ENCODE results near the gene ZSWIM4. TPM values are rescaled to one million over a fixed set of nuclear protein-coding genes. Genes with fewer than 3 reads are reported as not detected.

Gene ZSWIM4
- total and polyA plus RNA-seq, 10 of the 15 experiments (the other 5 are each of a cell fraction or from before 2014, with no cell fraction given): 0.73 to 11.1 (median 1.8) TPM; not detected in 2

GRCh38 chr19:13875824-13876223, 80.6 kb downstream of the ZSWIM4 start (continued):
- TF ChIP-seq TCF7 (IDR thresholded peaks at IDR 0.05; ENCODE audit: borderline replicate concordance) (no peak), CBFB (IDR thresholded peaks at IDR 0.05; ENCODE audit: low read depth) (no peak)

GRCh38 chr19:13876834-13877233, 81.6 kb downstream of the ZSWIM4 start, which contains the start of gene NANOS3:
NANOS3 (plus strand) TSS chr19:13877134; CDS start chr19:13877249, 115 bp downstream.
- no peaks in the 10 kb centered on the region for H3K36me3 ChIP-seq (ENCODE audit: control insufficient read depth in 2 of 2, insufficient read depth in 2 of 2, low read length in 1 of 2)
- intact Hi-C loops (cut with micrococcal nuclease; ENCODE audit: unreplicated experiment) (no loop called here), in situ Hi-C loops (cut with MboI) (loop anchor here (25.0 kb wide), 1 partner anchor 460 kb away; no protein-coding TSS in a partner anchor)
- ChIA-PET CTCF (interaction anchor here (1.3 to 8.1 kb wide), 4 partner anchors 15 to 259 kb away, joined by 4 to 152 read pairs (median 62); partner anchors contain the start of genes ASF1B and MISP3), SMC1A (ENCODE audit: uncharacterized antibody, unreplicated experiment) (interaction anchor here (6.5 kb wide), 1 partner anchor 195 kb away, joined by 47 read pairs; the partner anchor contains the start of gene MISP3), POLR2A (interaction anchor here (0.5 kb wide), 1 partner anchor 13 kb away, joined by 3 read pairs; no protein-coding TSS in a partner anchor), RAD21 (ENCODE audit: unreplicated experiment) (interaction anchor here (0.8 kb wide), 1 partner anchor 199 kb away, joined by 3 read pairs; no protein-coding TSS in a partner anchor)
- no peak within 1 kb of the TSS for H3K4me2 ChIP-seq (ENCODE audit: control insufficient read depth, insufficient read depth)
- DNase-seq (ENCODE audit: low read depth, low spot score): no peak
- H3K27ac ChIP-seq (ENCODE audit: control insufficient read depth, insufficient read depth): no peak within 1 kb of the TSS
- no TSS peak for BruUV-seq (replicated peaks)
- H2AFZ ChIP-seq (ENCODE audit: control insufficient read depth, low read depth, low read length): no peak within 1 kb of the TSS
- no peak for FAIRE-seq
- H3K9me3 ChIP-seq (replicated peaks; ENCODE audit: control insufficient read depth, insufficient read depth, low read length): no peaks in the 10 kb centered on the region
- no peak within 1 kb of the TSS for H3K4me3 ChIP-seq
- WGBS (ENCODE audit: insufficient coverage, insufficient replicate concordance, low lambda C conversion rate, missing lambda C conversion rate): 22% methylated on average over 5 of the region's 5 CpGs
- peaks cover 17% of the 10 kb centered on the region for H3K4me1 ChIP-seq (ENCODE audit: control insufficient read depth, insufficient read depth, low read length)
- no peaks in the 10 kb centered on the region for H4K20me1 ChIP-seq (ENCODE audit: control insufficient read depth, insufficient read depth)
- H3K27me3 ChIP-seq (replicated peaks in 1 of 2; ENCODE audit: control insufficient read depth in 2 of 2, insufficient read depth in 2 of 2, low read length in 1 of 2): no peaks in the 10 kb centered on the region
- no peak within 1 kb of the TSS for H3K9ac ChIP-seq (ENCODE audit: control insufficient read depth, insufficient read depth, low read length)
- TF ChIP-seq POLR2AphosphoS2 (IDR thresholded peaks at IDR 0.05; ENCODE audit: low read depth, low read length): no peak
- no peak for TF ChIP-seq SREBF1 (IDR thresholded peaks at IDR 0.05; ENCODE audit: low read length)
- no peak for TF ChIP-seq MXI1 (IDR thresholded peaks at IDR 0.05; ENCODE audit: low read depth, low read length)
- TF ChIP-seq POLR2AphosphoS5 (IDR thresholded peaks at IDR 0.05; ENCODE audit: low read length): no peak
- no peak for TF ChIP-seq MTA3 (IDR thresholded peaks at IDR 0.05; ENCODE audit: borderline replicate concordance, low read length)
- no peak for TF ChIP-seq EGR1 (IDR thresholded peaks at IDR 0.05; ENCODE audit: borderline replicate concordance in 1 of 2, low read depth in 2 of 2, low read length in 2 of 2)
- TF ChIP-seq SUZ12 (IDR thresholded peaks at IDR 0.05; ENCODE audit: unreplicated experiment): no peak
- H3K79me2 ChIP-seq (ENCODE audit: control insufficient read depth, insufficient read depth, low read length): no peaks in the 10 kb centered on the region
- no peak for ATAC-seq

Data from GM12878 (cell line).